Esophagus muscularis mucosa (tissue), 4 donors: ENCODE data around the gene SUV39H1. TPM values are rescaled to one million over a fixed set of nuclear protein-coding genes. Genes with fewer than 3 reads are reported as not detected.
"Not testable (repeated sequence)": the region's sequence is repeated elsewhere in the genome, so short reads cannot be mapped to it uniquely, and the experiment has no call there.

ENCODE experiments used
- DNase-seq: peaks from one replicate; pipeline ENCODE4 v3.0.0-alpha.2; 2017; ENCODE audit errors: extremely low spot score
- H3K27ac ChIP-seq, 4 donors: fragments of 200-600 bp; sonication (generic); replicated peaks in 1 of 4; 1 replicate in 3 of 4; 2 replicates in 1 of 4; pipeline ENCODE4 v1.5.1; 2016 to 2019; ENCODE audit warnings: mild to moderate bottlenecking in 1 of 4
- H3K27me3 ChIP-seq, 4 donors: fragments of 200-600 bp; sonication (generic); one replicate each; pipeline versions ENCODE4 v1.5.1 to v1.6.0; 2016 to 2019
- H3K36me3 ChIP-seq, 4 donors: fragments of 200-600 bp; sonication (generic); one replicate each; pipeline ENCODE4 v1.5.1; 2016 to 2019
- H3K4me1 ChIP-seq, 4 donors: fragments of 200-600 bp; sonication (generic); one replicate each; pipeline ENCODE4 v1.5.1; 2016 to 2019
- H3K4me3 ChIP-seq, 4 donors: fragments of 200-600 bp; sonication (generic); 1 replicate in 2 of 4; 2 replicates in 2 of 4; pipeline ENCODE4 v1.5.1; 2016 to 2019; ENCODE audit warnings: mild to moderate bottlenecking in 4 of 4, moderate library complexity in 1 of 4
- H3K9me3 ChIP-seq, 4 donors: fragments of 200-600 bp; sonication (generic); 1 replicate in 3 of 4; 2 replicates in 1 of 4; pipeline ENCODE4 v1.5.1; 2016 to 2019
- CTCF ChIP-seq, 3 experiments: fragments of 200-600 bp in 2 of 3; fragments of 450-650 bp in 1 of 3; sonication (generic) in 2 of 3; IDR thresholded peaks; one replicate each; pipeline ENCODE4 v1.5.1; 2017 to 2019; ENCODE audit warnings: antibody characterized with exemption in 3 of 3, mild to moderate bottlenecking in 2 of 3, moderate library complexity in 1 of 3
- EP300 ChIP-seq: sonication (generic); formaldehyde crosslinking; IDR thresholded peaks from one replicate; pipeline ENCODE4 v1.6.1; 2017; ENCODE audit warnings: antibody characterized with exemption
- POLR2A ChIP-seq: fragments of 450-650 bp; IDR thresholded peaks from one replicate; pipeline ENCODE4 v1.6.1; 2017; ENCODE audit warnings: antibody characterized with exemption, moderate library complexity, mild to moderate bottlenecking, low read depth
- POLR2AphosphoS5 ChIP-seq, 2 donors: sonication (generic); formaldehyde crosslinking; IDR thresholded peaks; one replicate each; pipeline ENCODE4 v1.6.1; 2017; ENCODE audit warnings: antibody characterized with exemption in 2 of 2
- WGBS: methylation state at CpG from one replicate; pipeline ENCODE4 v1.1.5; 2018; 5-methylcytosine and 5-hydroxymethylcytosine counted together
- intact Hi-C: fragments of 100-400 bp; cut with DNase I; formaldehyde crosslinking; loops from one replicate; pipeline ENCODE4 v1.15.1; 2023
- total RNA-seq, 4 donors: library from RNA; depleted of rRNA; stranded (reverse); fragments of >200 nt; gene quantifications; one replicate each; pipeline versions ENCODE4 v1.1.0 to v1.2.1, GENCODE V29; 2016

The SUV39H1 gene
- total RNA-seq, 4 donors from 2014 or later = 2.5 to 4.5 (median 4.3) TPM

DNA sequence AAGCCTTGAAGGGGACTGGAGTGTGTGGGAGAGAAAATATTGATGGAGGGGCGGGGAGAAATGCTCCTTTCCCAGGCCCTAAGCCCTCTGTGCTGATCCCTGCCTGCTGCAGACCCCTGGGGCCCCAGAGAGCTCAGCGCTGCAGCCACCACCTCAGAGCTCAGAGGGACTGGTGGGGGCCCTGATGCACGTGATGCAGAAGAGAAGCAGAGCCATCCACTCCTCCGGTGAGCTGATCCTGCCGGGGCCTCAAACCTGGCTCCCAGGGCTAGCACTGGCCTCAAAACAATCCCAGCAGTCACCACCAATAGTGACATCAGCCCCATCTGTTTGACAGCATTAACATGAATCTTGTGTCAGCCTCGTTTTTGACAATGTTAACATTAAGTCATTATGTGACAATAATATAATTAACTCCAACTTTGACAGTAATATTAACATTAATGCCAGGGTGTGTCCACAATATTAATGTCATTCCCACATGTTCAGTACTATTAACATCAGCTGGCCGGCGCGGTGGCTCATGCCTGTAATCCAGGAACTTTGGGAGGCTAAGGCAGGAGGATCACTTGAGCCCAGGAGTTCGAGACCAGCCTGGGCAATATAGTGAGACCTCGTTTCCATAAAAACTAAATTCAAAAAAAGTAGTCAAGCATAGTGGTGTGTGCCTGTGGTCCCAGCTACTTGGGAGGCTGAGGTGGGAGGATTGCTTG, 7.2 kb upstream of the SUV39H1 start:
- no peak for TF ChIP-seq CTCF (IDR thresholded peaks at IDR 0.05)
- Histone ChIP-seq H3K27me3 (peaks cover 0 to 11% (median 4%) of the 10 kb centered on the region in 4 donors), H3K36me3 (no peaks in the 10 kb centered on the region), H3K27ac (no peak overlapping the region), H3K9me3 (no peaks in the 10 kb centered on the region), H3K4me1 (no peaks in the 10 kb centered on the region), H3K4me3 (no peak overlapping the region)
- intact Hi-C loops = no loop called here
- 56% methylated on average over 11 of the region's 11 CpGs for WGBS
- no peak for DNase-seq

DNA sequence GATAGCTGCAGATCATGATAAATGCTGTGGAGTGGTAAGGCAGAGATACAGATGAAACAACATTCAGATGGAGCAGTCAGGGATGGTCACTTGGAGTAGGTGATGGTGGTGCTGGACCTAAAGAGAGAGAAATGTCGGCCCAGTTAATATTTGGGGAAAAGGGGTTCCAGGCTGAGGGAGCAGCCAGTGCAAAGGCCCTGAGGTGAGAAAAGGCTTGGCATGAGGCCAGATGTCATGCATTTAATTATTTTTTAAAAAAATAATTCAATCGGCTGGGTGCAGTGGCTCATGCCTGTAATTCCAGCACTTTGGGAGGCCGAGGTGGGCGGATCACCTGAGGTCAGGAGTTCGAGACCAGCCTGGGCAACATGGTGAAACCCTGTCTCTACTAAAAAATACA, 4.8 kb upstream of the SUV39H1 start:
- DNase-seq, intact Hi-C loops: not testable (repeated sequence)
- WGBS = 79% methylated on average over 5 of the region's 5 CpGs

DNA sequence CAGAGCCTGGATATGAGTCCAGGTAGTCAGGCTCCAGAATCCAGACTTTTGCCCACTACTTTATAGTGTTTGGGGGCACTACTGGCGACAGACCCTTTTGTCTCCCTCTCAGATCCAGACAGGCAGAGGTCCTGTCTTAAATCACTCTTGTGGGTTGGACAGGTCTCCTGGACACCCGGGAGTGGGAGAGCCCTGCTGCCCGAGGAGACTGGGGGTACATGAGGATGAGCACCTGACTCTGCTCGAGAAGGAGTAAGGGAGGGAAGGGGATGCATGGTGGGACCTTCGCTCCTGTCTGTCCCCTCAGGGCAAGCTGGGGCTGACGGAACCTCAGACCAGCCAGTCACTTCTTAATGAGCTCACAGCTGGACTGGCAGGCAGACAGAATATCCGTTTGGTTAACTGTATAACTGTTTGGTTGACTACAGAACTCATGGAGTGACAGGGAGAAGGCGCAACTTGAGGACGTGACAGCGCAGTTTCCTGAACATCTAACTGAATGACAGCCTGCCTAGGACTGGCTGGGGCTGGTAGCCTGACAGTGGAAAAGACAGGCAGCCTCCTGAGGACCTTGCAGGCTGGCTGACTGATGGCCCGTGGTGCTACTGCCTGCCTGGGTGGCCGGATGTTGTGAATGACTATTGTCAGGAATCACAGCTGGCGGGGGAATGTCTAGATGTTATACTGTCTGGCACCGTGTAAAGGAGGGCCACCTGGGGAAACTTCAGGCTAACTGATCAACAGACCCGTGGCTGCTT, 1.6 kb upstream of the SUV39H1 start:
- 57% methylated on average over 7 of the region's 15 CpGs for WGBS
- Histone ChIP-seq H3K27ac (peak overlapping the region; percentile 87 to 92 (median 89)), H3K4me1 (peaks cover 7 to 20% (median 16%) of the 10 kb centered on the region in 4 donors), H3K27me3 (peaks cover 0 to 5% (median 0%) of the 10 kb centered on the region in 4 donors), H3K9me3 (no peaks in the 10 kb centered on the region), H3K36me3 (peaks cover 0 to 6% (median 6%) of the 10 kb centered on the region in 4 donors), H3K4me3 (peak overlapping the region in 2 of 4 donors; percentile 65 to 69)
- TF ChIP-seq POLR2A = no peak
- no peak for TF ChIP-seq POLR2AphosphoS5 (IDR thresholded peaks at IDR 0.05)
- no peak for TF ChIP-seq EP300
- no peak for TF ChIP-seq CTCF (IDR thresholded peaks at IDR 0.05)
- DNase-seq = no peak
- intact Hi-C loops = no loop called here

More for the DNA sequence above, 4.8 kb upstream of the SUV39H1 start:
- not testable (repeated sequence) for H3K36me3 ChIP-seq, H3K9me3 ChIP-seq, H3K27ac ChIP-seq, H3K4me3 ChIP-seq
- Histone ChIP-seq H3K4me1 (peaks cover 2 to 12% (median 10%) of the 10 kb centered on the region in 4 donors), H3K27me3 (peaks cover 0 to 11% (median 2%) of the 10 kb centered on the region in 4 donors)

DNA sequence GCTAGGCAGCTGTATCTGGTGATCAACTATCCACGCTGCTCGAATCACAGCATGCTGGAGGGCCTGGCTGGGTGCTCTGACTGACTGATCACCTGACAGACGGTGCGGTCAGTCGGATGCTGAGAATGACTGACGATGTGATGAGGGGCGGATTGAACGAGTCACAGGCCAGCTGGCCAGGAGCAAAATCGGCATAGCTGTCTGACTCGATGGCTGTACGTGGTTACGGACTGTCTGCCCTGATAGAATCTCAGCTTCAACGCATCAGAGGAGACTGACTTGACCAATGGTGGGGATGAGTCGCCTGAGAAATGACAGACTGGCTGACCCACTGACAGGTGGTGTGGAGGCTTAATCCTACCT, 1.0 kb upstream of the SUV39H1 start:
- Histone ChIP-seq H3K4me3 (peak overlapping the region; percentile 65 to 73 (median 70)), H3K9me3 (no peaks in the 10 kb centered on the region), H3K4me1 (peaks cover 7 to 20% (median 16%) of the 10 kb centered on the region in 4 donors), H3K27ac (peak overlapping the region; percentile 87 to 92 (median 89)), H3K36me3 (peaks cover 0 to 12% (median 11%) of the 10 kb centered on the region in 4 donors), H3K27me3 (peaks cover 0 to 5% (median 0%) of the 10 kb centered on the region in 4 donors)
- WGBS = 43% methylated on average over 10 of the region's 14 CpGs
- TF ChIP-seq POLR2AphosphoS5 (IDR thresholded peaks at IDR 0.05) (no peak), EP300 (no peak), POLR2A (no peak), CTCF (IDR thresholded peaks at IDR 0.05) (no peak)
- intact Hi-C loops = no loop called here
- no peak for DNase-seq

- H3K4me3 ChIP-seq = peak overlapping the region; percentile 65 to 73 (median 70)
- H3K27ac ChIP-seq = peak overlapping the region; percentile 87 to 92 (median 89)
- H3K9me3 ChIP-seq = no peaks in the 10 kb centered on the region
- peaks cover 0 to 16% (median 14%) of the 10 kb centered on the region in 4 donors for H3K36me3 ChIP-seq
- no peak for DNase-seq
- H3K4me1 ChIP-seq = peaks cover 7 to 20% (median 16%) of the 10 kb centered on the region in 4 donors
- intact Hi-C loops = no loop called here
- 24% methylated on average over 8 of the region's 8 CpGs for WGBS
- peaks cover 0 to 5% (median 0%) of the 10 kb centered on the region in 4 donors for H3K27me3 ChIP-seq
- TF ChIP-seq POLR2AphosphoS5 (IDR thresholded peaks at IDR 0.05) (no peak), CTCF (IDR thresholded peaks at IDR 0.05) (no peak), POLR2A (no peak), EP300 (no peak)
Observed at GRCh38 chrX:48695925-48696300, 621 bp upstream of the SUV39H1 start.
